NCI-H128 (cell line): ENCODE measurements around the gene SLC22A31.

Source experiments
- DNase-seq: peaks from one replicate; lab custom pipeline; 2025; ENCODE audit not compliant: unreplicated experiment; lab: John Stamatoyannopoulos, UW

Gene SLC22A31

DNA sequence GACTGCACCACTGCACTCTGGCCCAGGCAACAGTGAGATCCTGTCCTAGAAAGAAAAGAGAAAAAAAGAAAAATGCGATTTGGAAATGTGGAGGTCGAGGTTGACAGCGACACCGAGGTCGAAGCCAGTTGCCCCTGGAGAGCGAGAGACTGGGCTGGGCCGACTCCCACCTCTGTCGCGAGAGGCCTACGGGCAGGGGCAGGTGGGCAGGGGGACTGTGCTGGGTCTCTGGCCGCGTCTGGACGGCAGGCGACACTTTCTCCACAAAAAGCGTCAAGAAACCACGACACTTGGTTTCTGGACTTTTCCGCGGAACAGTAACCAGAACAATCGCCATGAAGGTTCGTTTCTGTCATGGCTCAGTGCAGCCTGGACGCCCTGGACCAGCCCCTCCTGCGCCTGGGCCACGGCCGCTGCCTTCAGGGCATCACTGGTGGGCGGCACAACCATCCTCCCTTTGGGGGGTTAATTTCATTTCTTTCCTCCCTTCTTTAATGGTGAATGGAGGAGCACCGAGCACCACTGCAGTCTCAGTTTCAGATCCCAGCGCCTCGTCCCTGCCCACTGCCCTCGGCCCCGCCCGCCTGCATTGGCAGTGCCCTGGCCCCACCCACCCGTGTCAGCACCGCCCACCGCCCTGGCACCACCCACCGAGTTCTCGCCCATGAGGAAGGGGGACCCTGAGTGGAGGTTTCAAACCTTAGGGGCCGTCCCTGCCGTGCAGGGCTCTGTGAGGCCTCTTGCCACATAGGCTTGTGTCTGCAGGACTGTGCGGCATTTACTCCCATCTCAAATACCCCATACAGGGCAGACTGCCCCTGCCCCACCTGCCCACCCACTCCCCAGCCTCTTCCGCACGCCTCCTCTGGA, 47.3 kb downstream of the SLC22A31 start:
- no peak for DNase-seq

GRCh38 chr16:89150981-89151380, 49.4 kb downstream of the SLC22A31 start:
- no peak for DNase-seq

- no peak for DNase-seq
Measured at GRCh38 chr16:89150090-89150835, 50.1 kb downstream of the SLC22A31 start.

GRCh38 chr16:89149386-89149785, 51.0 kb downstream of the SLC22A31 start:
- DNase-seq = no peak

- DNase-seq = no peak
Measured at GRCh38 chr16:89147085-89147817, 53.1 kb downstream of the SLC22A31 start.

DNA sequence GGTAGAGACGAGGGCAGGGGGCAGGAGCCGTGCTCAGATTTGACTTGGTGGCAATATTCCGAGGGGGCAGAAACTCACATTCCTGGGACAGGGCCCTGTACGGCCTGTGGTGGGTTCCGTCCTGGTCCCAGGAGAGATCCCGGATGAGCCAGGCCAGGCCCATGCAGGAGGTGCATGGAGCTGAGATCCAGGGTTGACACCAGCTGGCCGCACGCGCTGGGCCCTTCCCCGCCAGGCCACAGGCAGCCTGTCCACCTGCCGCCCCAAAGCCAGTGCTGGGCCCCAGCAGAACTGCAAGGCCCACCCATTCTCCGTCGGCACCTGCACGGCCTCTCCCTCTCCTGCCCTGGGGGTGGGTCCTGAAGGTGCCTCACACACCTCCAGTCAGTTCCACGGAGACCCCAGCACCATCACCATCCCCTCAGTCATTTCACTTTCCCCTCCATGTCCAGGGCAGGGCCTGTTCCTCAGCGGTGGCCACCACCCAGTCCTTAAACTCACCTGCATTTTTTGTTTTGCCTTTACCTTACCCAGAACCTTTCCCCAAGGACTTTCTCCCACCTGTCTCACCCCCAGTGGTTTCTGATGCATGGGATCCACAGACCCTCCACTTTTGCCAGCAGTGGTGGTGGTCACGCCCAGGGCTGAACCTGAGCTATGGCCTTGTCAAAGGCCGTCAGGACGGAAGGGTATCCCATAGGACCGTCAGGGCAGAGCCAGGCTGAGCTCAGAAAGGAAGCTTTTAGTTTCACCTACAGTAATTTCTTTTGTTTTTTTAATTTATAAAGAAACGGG, 53.9 kb downstream of the SLC22A31 start:
- DNase-seq = no peak
